ENCODE measurements around the gene HSPA1L.

Gene HSPA1L

GRCh38 chr6:31763619-31763940 is 51.5 kb downstream of the HSPA1L start:
- DNase-seq (ENCODE audit: low read depth), result peak; percentile 15

- no peak for DNase-seq (ENCODE audit: low read depth)
These were observed 52.0 kb downstream of the HSPA1L start for GRCh38 chr6:31762878-31763618.

GRCh38 chr6:31762356-31762755 is 52.7 kb downstream of the HSPA1L start, which contains the start of gene SAPCD1:
Gene SAPCD1 (plus strand): TSS chr6:31762656. CDS start chr6:31763055, 399 bp downstream.
- no peak for DNase-seq (ENCODE audit: low read depth)

DNA sequence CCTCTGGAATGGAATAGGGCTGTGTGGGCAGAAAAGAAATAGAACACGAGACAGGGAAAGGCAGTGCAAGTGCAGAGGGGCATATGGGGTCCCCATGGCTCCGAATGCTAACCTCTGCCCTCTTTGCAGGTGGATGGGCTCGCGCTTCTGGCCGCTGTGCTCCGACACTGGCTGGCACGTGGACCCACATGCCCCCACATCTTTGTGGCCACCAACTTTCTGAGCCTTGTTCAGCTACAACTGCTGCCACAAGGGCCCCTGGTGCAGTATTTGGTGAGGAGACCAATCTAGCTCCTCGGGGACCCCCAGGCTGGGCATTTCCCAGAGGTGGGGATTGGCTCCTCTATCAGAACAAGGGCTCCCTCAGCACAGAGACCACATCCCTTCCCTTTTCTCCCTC is 53.7 kb downstream of the HSPA1L start:
- DNase-seq (ENCODE audit: low read depth), result no peak

GRCh38 chr6:31760790-31761189 is 54.3 kb downstream of the HSPA1L start:
- DNase-seq (ENCODE audit: low read depth), result no peak

Data from iris pigment epithelial cell (primary cell).